K562 (cell line): ENCODE data around the gene ANO9. TPM values are rescaled to one million over a fixed set of nuclear protein-coding genes. Genes with fewer than 3 reads are reported as not detected.

Source experiments
- ARID4B ChIP-seq: sonication (generic); formaldehyde crosslinking; IDR thresholded peaks from 2 replicates; pipeline ENCODE4 v1.8.0; 2022; ENCODE audit warnings: mild to moderate bottlenecking, missing genetic modification reagents
- ASH1L ChIP-seq: fragments of 450-650 bp; IDR thresholded peaks from 2 replicates; pipeline ENCODE4 v1.6.1; 2018; ENCODE audit warnings: borderline replicate concordance, mild to moderate bottlenecking, low read depth; ENCODE audit not compliant: partially characterized antibody
- ATF2 ChIP-seq: sonication (generic); formaldehyde crosslinking; IDR thresholded peaks from 2 replicates; pipeline ENCODE4 v1.8.1; 2022; ENCODE audit warnings: missing genetic modification reagents
- CBX8 ChIP-seq: fragments of 200-600 bp; sonication (generic); IDR thresholded peaks from 2 replicates; pipeline ENCODE4 v1.6.1; 2012; ENCODE audit warnings: borderline replicate concordance, mixed run types, low read depth, mild to moderate bottlenecking, moderate library complexity, mixed read lengths, low read length, control low read depth, inconsistent platforms; ENCODE audit not compliant: poor library complexity, severe bottlenecking; ENCODE audit errors: extremely low read depth
- DEAF1 ChIP-seq: fragments of 450-650 bp; formaldehyde crosslinking; IDR thresholded peaks from 2 replicates; pipeline ENCODE4 v1.4.0; 2020; ENCODE audit warnings: mild to moderate bottlenecking, moderate library complexity
- ETS1 ChIP-seq: conservative IDR thresholded peaks from 2 replicates; pipeline ENCODE4 v1.6.1; 2011; ENCODE audit warnings: low read depth, mild to moderate bottlenecking, low read length; ENCODE audit not compliant: control insufficient read depth
- KLF13 ChIP-seq: fragments of 450-650 bp; IDR thresholded peaks from 2 replicates; pipeline ENCODE4 v1.6.1; 2016; ENCODE audit warnings: missing genetic modification characterization, low read depth, mild to moderate bottlenecking, missing compliant biosample characterization, moderate library complexity, borderline replicate concordance
- PHB2 ChIP-seq: fragments of 450-650 bp; IDR thresholded peaks from 2 replicates; pipeline ENCODE4 v1.6.1; 2017; ENCODE audit warnings: low read depth
- SMARCB1 ChIP-seq: IDR thresholded peaks from 2 replicates; pipeline ENCODE4 v1.6.1; 2011; ENCODE audit warnings: improper control_type of control experiment, low read depth; ENCODE audit not compliant: insufficient read length
- THRB ChIP-seq: fragments of 450-650 bp; formaldehyde crosslinking; conservative IDR thresholded peaks from 2 replicates; pipeline ENCODE4 v1.4.0; 2022; ENCODE audit warnings: mild to moderate bottlenecking, missing genetic modification characterization
- polyA plus RNA-seq, 8 experiments: library from polyadenylated mRNA; depleted of rRNA in 4 of 8; stranded (reverse) in 5 of 8; unstranded in 3 of 8; fragments of >200 nt; fragmentation: Nextera tagmentation in 2 of 8; fragmentation: Illumina TruSeq in 1 of 8; extraction: Ambion mirVana in 2 of 8; extraction: Trizol in 1 of 8; gene quantifications; 2 replicates each; pipeline versions ENCODE4 v1.2.1 to v1.2.3, GENCODE V29; 2011 to 2014; ENCODE audit warnings: inconsistent platforms in 1 of 8, missing spikeins in 1 of 8
- total RNA-seq, 7 experiments: library from RNA; depleted of rRNA in 6 of 7; stranded (reverse); fragments of >200 nt in 6 of 7; fragmentation: Illumina TruSeq in 2 of 7; extraction: Trizol in 2 of 7; gene quantifications; 2 replicates each; pipeline versions ENCODE4 v1.2.1 to v1.2.3, GENCODE V29; 2011 to 2021; ENCODE audit warnings: low replicate concordance in 1 of 7
- TF ChIP-seq, protein P1 (sequence below): fragments of 450-650 bp; IDR thresholded peaks from 2 replicates; pipeline ENCODE4 v1.7.1; 2018; ENCODE audit warnings: mild to moderate bottlenecking, low read depth; ENCODE audit not compliant: partially characterized antibody

ANO9 gene
- total and polyA plus RNA-seq, 9 of the 15 experiments (the other 6 are each of a cell fraction or from before 2014, with no cell fraction given) = 0.20 to 14.5 (median 4.5) TPM

GRCh38 chr11:460331-461199 is 18.8 kb upstream of the ANO9 start (continued):
- TF ChIP-seq PHB2 (no peak), THRB (CRISPR knock-in tag) (no peak), ARID4B (CRISPR knock-in tag) (peak; percentile 89), SMARCB1 (no peak), ASH1L (no peak), ETS1 (peak; percentile 69; the same call in 1 of the 2 replicates), KLF13 (tag) (0 out of 2 replicates have a peak, but pooled peaks have one; percentile 58), DEAF1 (CRISPR knock-in tag) (no peak), ATF2 (CRISPR knock-in tag) (no peak), CBX8 (no peak)
- TF ChIP-seq, protein P1, sequence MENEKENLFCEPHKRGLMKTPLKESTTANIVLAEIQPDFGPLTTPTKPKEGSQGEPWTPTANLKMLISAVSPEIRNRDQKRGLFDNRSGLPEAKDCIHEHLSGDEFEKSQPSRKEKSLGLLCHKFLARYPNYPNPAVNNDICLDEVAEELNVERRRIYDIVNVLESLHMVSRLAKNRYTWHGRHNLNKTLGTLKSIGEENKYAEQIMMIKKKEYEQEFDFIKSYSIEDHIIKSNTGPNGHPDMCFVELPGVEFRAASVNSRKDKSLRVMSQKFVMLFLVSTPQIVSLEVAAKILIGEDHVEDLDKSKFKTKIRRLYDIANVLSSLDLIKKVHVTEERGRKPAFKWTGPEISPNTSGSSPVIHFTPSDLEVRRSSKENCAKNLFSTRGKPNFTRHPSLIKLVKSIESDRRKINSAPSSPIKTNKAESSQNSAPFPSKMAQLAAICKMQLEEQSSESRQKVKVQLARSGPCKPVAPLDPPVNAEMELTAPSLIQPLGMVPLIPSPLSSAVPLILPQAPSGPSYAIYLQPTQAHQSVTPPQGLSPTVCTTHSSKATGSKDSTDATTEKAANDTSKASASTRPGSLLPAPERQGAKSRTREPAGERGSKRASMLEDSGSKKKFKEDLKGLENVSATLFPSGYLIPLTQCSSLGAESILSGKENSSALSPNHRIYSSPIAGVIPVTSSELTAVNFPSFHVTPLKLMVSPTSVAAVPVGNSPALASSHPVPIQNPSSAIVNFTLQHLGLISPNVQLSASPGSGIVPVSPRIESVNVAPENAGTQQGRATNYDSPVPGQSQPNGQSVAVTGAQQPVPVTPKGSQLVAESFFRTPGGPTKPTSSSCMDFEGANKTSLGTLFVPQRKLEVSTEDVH = no peak
